ENCODE measurements around the gene GPC6. TPM values are rescaled to one million over a fixed set of nuclear protein-coding genes. Genes with fewer than 3 reads are reported as not detected.

Gene GPC6
- total RNA-seq, 5 donors from 2014 or later (not counting 1 experiment from before 2014, with no cell fraction given) = 0.03 to 0.18 (median 0.06) TPM; not detected in 2

GRCh38 chr13:94228763-94229162 lies 1002.2 kb downstream of the GPC6 start:
- no CpG with 5 or more reads among the region's 1 CpG for WGBS (ENCODE audit: insufficient coverage)
- Mint-ChIP-seq H3K4me1 (no peaks in the 10 kb centered on the region), H3K9me3 (no peaks in the 10 kb centered on the region), H3K27ac (no peak overlapping the region), H3K4me3 (no peak overlapping the region), H3K27me3 (peaks cover 1 to 3% of the 10 kb centered on the region in 2 donors), H3K36me3 (no peaks in the 10 kb centered on the region)
- Histone ChIP-seq H3K27ac (ENCODE audit: low read length) (no peak overlapping the region), H3K4me3 (ENCODE audit: control insufficient read depth in 1 of 2, extremely low read depth in 1 of 2, low read length in 1 of 2) (no peak overlapping the region), H3K4me1 (ENCODE audit: control insufficient read depth in 1 of 2, extremely low read depth in 1 of 2, insufficient read depth in 2 of 2, low read length in 2 of 2) (no peaks in the 10 kb centered on the region), H3K9me3 (no peaks in the 10 kb centered on the region), H3K36me3 (ENCODE audit: control insufficient read depth in 2 of 2, extremely low read depth in 1 of 2, insufficient read depth in 1 of 2, low read length in 1 of 2) (no peaks in the 10 kb centered on the region), H3K27me3 (replicated peaks in 1 of 2; ENCODE audit: control insufficient read depth in 2 of 2, extremely low read depth in 1 of 2, insufficient read depth in 2 of 2, low read length in 1 of 2) (no peaks in the 10 kb centered on the region)
- DNase-seq (no peak), ATAC-seq (replicated peaks in 1 of 4) (no peak)
- CTCF ChIA-PET = no interaction called here
- POLR2A ChIA-PET = interaction anchor here (0.5 to 0.7 kb wide), 2 partner anchors 11 to 34 kb away, joined by 3 to 4 read pairs; no protein-coding TSS in a partner anchor

DNA sequence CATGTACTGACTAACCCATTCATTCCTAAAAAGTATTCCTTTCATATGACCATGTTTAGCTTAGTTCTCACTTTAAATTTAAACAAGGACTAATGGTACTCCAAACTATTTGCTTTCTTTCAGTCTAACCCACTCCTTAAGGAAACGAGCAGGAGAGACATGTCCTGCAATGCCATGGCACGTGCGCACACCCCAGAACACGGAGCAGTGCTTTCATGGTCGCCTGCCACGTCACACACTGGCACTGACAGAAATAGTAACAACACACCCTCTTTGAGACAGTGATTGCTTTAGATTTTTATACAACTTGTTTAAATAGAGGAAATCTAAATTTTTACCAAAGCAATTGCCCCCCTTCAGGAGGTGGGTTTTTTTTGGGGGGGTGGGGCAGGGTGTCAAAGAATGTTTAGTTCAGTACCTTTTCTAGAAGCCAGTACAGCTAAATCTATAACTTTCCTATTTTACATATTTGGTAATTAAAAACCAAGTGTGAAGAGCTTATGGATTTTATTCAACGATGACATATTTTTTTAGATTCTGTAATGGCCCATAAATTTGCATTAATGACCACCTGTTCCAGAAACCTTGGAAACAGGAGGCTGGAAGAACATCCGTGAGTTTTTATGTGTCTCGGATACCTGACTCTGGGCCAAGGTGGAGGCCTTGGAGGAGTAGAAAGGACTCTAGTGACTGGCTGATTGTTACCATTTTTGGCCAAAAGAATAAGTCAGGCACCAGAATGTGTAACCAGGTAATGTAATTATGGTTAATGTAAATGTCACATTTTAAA lies 1005.7 kb downstream of the GPC6 start:
- DNase-seq (no peak), ATAC-seq (replicated peaks in 1 of 4) (no peak)
- Mint-ChIP-seq H3K27ac (no peak overlapping the region), H3K4me3 (no peak overlapping the region), H3K4me1 (peaks cover 13% of the 10 kb centered on the region in 3 donors), H3K27me3 (no peaks in the 10 kb centered on the region), H3K9me3 (no peaks in the 10 kb centered on the region), H3K36me3 (no peaks in the 10 kb centered on the region)
- Histone ChIP-seq H3K4me1 (ENCODE audit: control insufficient read depth in 1 of 2, extremely low read depth in 1 of 2, insufficient read depth in 2 of 2, low read length in 2 of 2) (peaks cover 0 to 8% of the 10 kb centered on the region in 2 experiments), H3K27ac (ENCODE audit: low read length) (no peak overlapping the region), H3K36me3 (ENCODE audit: control insufficient read depth in 2 of 2, extremely low read depth in 1 of 2, insufficient read depth in 1 of 2, low read length in 1 of 2) (no peaks in the 10 kb centered on the region), H3K9me3 (no peaks in the 10 kb centered on the region), H3K4me3 (ENCODE audit: control insufficient read depth in 1 of 2, extremely low read depth in 1 of 2, low read length in 1 of 2) (no peak overlapping the region), H3K27me3 (replicated peaks in 1 of 2; ENCODE audit: control insufficient read depth in 2 of 2, extremely low read depth in 1 of 2, insufficient read depth in 2 of 2, low read length in 1 of 2) (no peaks in the 10 kb centered on the region)
- WGBS (ENCODE audit: insufficient coverage) = 58% methylated on average over 5 of the region's 9 CpGs
- ChIA-PET CTCF (no interaction called here), POLR2A (interaction anchor here in 1 of 2 donors (0.8 kb wide), 1 partner anchor 8 kb away, joined by 4 read pairs; no protein-coding TSS in a partner anchor)

GRCh38 chr13:94232956-94233355 lies 1006.3 kb downstream of the GPC6 start:
- no CpG with 5 or more reads among the region's 2 CpGs for WGBS (ENCODE audit: insufficient coverage)
- Mint-ChIP-seq H3K27ac (no peak overlapping the region), H3K9me3 (no peaks in the 10 kb centered on the region), H3K27me3 (no peaks in the 10 kb centered on the region), H3K4me1 (peaks cover 19% of the 10 kb centered on the region in 3 donors), H3K4me3 (no peak overlapping the region), H3K36me3 (no peaks in the 10 kb centered on the region)
- CTCF ChIA-PET = no interaction called here
- POLR2A ChIA-PET = interaction anchor here in 1 of 2 donors (0.6 kb wide), 1 partner anchor 112 kb away, joined by 3 read pairs; no protein-coding TSS in a partner anchor
- no peak overlapping the region for H3K4me3 ChIP-seq (ENCODE audit: control insufficient read depth in 1 of 2, extremely low read depth in 1 of 2, low read length in 1 of 2)
- H3K27me3 ChIP-seq (replicated peaks in 1 of 2; ENCODE audit: control insufficient read depth in 2 of 2, extremely low read depth in 1 of 2, insufficient read depth in 2 of 2, low read length in 1 of 2) = no peaks in the 10 kb centered on the region
- no peaks in the 10 kb centered on the region for H3K9me3 ChIP-seq
- H3K4me1 ChIP-seq (ENCODE audit: control insufficient read depth in 1 of 2, extremely low read depth in 1 of 2, insufficient read depth in 2 of 2, low read length in 2 of 2) = peaks cover 0 to 13% of the 10 kb centered on the region in 2 experiments
- H3K27ac ChIP-seq (ENCODE audit: low read length) = no peak overlapping the region
- no peak for DNase-seq
- no peak for ATAC-seq (replicated peaks in 1 of 4)
- H3K36me3 ChIP-seq (ENCODE audit: control insufficient read depth in 2 of 2, extremely low read depth in 1 of 2, insufficient read depth in 1 of 2, low read length in 1 of 2) = no peaks in the 10 kb centered on the region

DNA sequence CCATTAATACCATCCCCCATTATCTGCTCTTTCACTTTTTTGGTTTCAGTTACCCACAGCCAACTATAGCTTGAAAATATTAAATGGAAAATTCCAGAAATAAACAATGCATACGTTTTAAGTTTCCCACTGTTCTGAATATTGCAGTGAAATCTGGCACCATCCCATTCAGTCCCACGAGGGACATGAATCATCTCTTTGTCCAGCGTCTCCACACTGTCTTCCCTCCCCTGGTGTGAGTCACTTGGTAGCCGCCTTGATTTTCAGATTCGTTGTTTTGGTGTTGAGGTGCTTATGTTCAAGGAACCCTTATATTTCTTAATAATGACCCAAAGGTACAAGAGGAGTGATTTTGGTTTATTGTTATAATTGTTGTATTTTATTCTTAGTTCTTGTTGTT lies 1006.8 kb downstream of the GPC6 start:
- ChIA-PET POLR2A (interaction anchor here in 1 of 2 donors (0.6 kb wide), 1 partner anchor 112 kb away, joined by 3 read pairs; no protein-coding TSS in a partner anchor), CTCF (no interaction called here)
- Histone ChIP-seq H3K9me3 (no peaks in the 10 kb centered on the region), H3K4me1 (ENCODE audit: control insufficient read depth in 1 of 2, extremely low read depth in 1 of 2, insufficient read depth in 2 of 2, low read length in 2 of 2) (peaks cover 2 to 17% of the 10 kb centered on the region in 2 experiments), H3K27ac (ENCODE audit: low read length) (no peak overlapping the region), H3K4me3 (ENCODE audit: control insufficient read depth in 1 of 2, extremely low read depth in 1 of 2, low read length in 1 of 2) (no peak overlapping the region), H3K27me3 (replicated peaks in 1 of 2; ENCODE audit: control insufficient read depth in 2 of 2, extremely low read depth in 1 of 2, insufficient read depth in 2 of 2, low read length in 1 of 2) (no peaks in the 10 kb centered on the region), H3K36me3 (ENCODE audit: control insufficient read depth in 2 of 2, extremely low read depth in 1 of 2, insufficient read depth in 1 of 2, low read length in 1 of 2) (no peaks in the 10 kb centered on the region)
- no peaks in the 10 kb centered on the region for H3K9me3 Mint-ChIP-seq
- no peak overlapping the region for H3K27ac Mint-ChIP-seq
- H3K27me3 Mint-ChIP-seq = no peaks in the 10 kb centered on the region
- H3K4me3 Mint-ChIP-seq = no peak overlapping the region
- DNase-seq (no peak), ATAC-seq (replicated peaks in 1 of 4) (no peak)
- peaks cover 23 to 24% (median 24%) of the 10 kb centered on the region in 3 donors for H3K4me1 Mint-ChIP-seq
- 100% methylated on average over 1 of the region's 5 CpGs for WGBS (ENCODE audit: insufficient coverage)
- H3K36me3 Mint-ChIP-seq = no peaks in the 10 kb centered on the region

- Mint-ChIP-seq H3K9me3 (no peaks in the 10 kb centered on the region), H3K27ac (no peak overlapping the region), H3K27me3 (no peaks in the 10 kb centered on the region), H3K4me1 (peaks cover 28% of the 10 kb centered on the region in 3 donors), H3K4me3 (no peak overlapping the region), H3K36me3 (no peaks in the 10 kb centered on the region)
- Histone ChIP-seq H3K36me3 (ENCODE audit: control insufficient read depth in 2 of 2, extremely low read depth in 1 of 2, insufficient read depth in 1 of 2, low read length in 1 of 2) (no peaks in the 10 kb centered on the region), H3K4me3 (ENCODE audit: control insufficient read depth in 1 of 2, extremely low read depth in 1 of 2, low read length in 1 of 2) (no peak overlapping the region), H3K27ac (ENCODE audit: low read length) (no peak overlapping the region), H3K4me1 (ENCODE audit: control insufficient read depth in 1 of 2, extremely low read depth in 1 of 2, insufficient read depth in 2 of 2, low read length in 2 of 2) (peaks cover 6 to 21% of the 10 kb centered on the region in 2 experiments), H3K27me3 (replicated peaks in 1 of 2; ENCODE audit: control insufficient read depth in 2 of 2, extremely low read depth in 1 of 2, insufficient read depth in 2 of 2, low read length in 1 of 2) (no peaks in the 10 kb centered on the region), H3K9me3 (no peaks in the 10 kb centered on the region)
- CTCF ChIA-PET = no interaction called here
- DNase-seq = no peak
- POLR2A ChIA-PET = no interaction called here
- ATAC-seq (replicated peaks in 1 of 4) = no peak
- WGBS (ENCODE audit: insufficient coverage) = no CpG with 5 or more reads among the region's 4 CpGs
Observed at GRCh38 chr13:94233837-94234236, 1007.2 kb downstream of the GPC6 start.

- ATAC-seq (replicated peaks in 1 of 4) = no peak
- Mint-ChIP-seq H3K27me3 (no peaks in the 10 kb centered on the region), H3K4me3 (no peak overlapping the region), H3K4me1 (peaks cover 35 to 37% (median 36%) of the 10 kb centered on the region in 3 donors), H3K27ac (no peak overlapping the region), H3K9me3 (no peaks in the 10 kb centered on the region), H3K36me3 (no peaks in the 10 kb centered on the region)
- Histone ChIP-seq H3K4me1 (ENCODE audit: control insufficient read depth in 1 of 2, extremely low read depth in 1 of 2, insufficient read depth in 2 of 2, low read length in 2 of 2) (peaks cover 6 to 30% of the 10 kb centered on the region in 2 experiments), H3K27me3 (replicated peaks in 1 of 2; ENCODE audit: control insufficient read depth in 2 of 2, extremely low read depth in 1 of 2, insufficient read depth in 2 of 2, low read length in 1 of 2) (no peaks in the 10 kb centered on the region), H3K4me3 (ENCODE audit: control insufficient read depth in 1 of 2, extremely low read depth in 1 of 2, low read length in 1 of 2) (no peak overlapping the region), H3K27ac (ENCODE audit: low read length) (no peak overlapping the region), H3K36me3 (ENCODE audit: control insufficient read depth in 2 of 2, extremely low read depth in 1 of 2, insufficient read depth in 1 of 2, low read length in 1 of 2) (no peaks in the 10 kb centered on the region), H3K9me3 (no peaks in the 10 kb centered on the region)
- ChIA-PET CTCF (no interaction called here), POLR2A (no interaction called here)
- no CpG with 5 or more reads among the region's 2 CpGs for WGBS (ENCODE audit: insufficient coverage)
- no peak for DNase-seq
Observed at GRCh38 chr13:94234738-94235137, 1008.1 kb downstream of the GPC6 start.

All from T-cell (primary cell).